ENCODE measurements around the gene SERINC3.

SERINC3 gene

DNA sequence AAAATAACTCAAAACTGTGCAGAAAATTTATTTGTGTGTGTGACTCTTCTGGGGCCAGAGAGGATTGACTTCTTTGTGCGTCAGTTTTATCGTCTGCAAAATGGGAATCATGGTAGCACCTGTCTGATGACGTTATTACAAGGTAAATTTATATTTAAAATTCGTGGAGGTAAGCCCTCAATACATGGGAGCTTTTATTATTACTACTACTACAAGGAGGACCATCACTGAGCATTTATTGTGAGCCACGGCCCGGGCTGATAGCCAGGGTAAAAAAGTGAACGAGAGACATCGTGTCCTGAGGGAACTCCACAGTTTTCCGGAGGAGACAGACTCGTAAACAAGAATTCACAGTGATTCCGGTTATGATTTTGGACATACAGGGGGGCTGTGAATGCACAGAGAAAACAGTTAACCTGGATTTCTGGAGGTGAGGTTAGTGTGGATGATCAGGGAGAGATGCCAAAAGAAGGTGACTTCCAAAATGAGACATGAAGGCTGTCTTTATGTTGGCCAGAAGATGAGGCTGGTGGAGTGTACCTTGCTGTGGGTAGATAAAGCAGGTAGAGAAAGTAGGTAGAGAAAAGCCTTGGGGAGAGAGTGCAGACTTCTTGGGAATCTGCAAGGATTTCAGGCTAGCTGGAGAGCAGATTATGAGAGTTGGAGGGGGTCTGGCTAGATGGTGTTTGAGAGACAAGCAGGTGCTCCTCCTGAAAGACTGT lies 10.6 kb upstream of the SERINC3 start:
- no peak for DNase-seq

DNA sequence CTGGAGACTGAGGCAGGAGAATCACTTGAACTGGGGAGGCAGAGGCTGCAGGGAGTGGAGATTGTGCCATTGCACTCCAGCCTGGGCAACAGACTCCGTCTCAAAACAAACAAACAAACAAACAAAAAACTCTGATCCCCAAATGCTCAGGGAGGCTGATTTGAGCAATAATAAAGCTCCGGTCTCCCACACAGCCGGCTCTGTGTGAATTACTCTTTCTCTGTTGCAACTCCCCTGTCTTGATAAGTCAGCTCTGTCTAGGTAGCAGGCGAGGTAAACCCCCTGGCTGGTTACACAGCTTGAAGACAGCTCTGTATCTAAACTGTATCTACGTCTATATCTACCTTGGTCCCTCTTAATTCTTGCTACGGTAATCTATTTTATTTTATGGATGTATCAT lies 6.4 kb upstream of the SERINC3 start:
- no peak for DNase-seq

- no peak for DNase-seq
These were observed 5.9 kb upstream of the SERINC3 start for GRCh38 chr20:44527716-44528199.

DNA sequence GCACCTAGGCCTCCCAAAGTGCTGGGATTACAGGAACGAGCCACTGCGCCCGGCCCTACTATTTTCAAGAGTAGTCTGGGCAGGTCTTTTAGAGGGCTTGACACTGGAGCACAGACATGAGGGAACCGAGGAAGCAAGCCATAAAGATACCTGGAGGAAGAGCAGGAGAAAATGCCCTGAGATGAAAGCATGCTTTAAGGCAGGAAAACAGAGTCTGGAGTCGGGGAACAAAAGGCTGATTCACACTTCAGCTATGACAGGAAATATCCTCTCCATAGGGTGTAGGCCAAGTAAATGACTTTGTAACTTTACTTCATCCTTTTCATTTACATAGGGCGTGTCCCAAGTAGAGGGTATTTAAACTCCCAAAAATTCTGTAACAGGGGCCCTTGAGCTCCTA lies 4.3 kb upstream of the SERINC3 start:
- no peak for DNase-seq

GRCh38 chr20:44523746-44524145 lies 1.9 kb upstream of the SERINC3 start:
- no peak for DNase-seq

- DNase-seq = no peak
These were observed 971 bp upstream of the SERINC3 start for GRCh38 chr20:44522841-44523240.

GRCh38 chr20:44520881-44521280 lies 989 bp downstream of the SERINC3 start:
- no peak for DNase-seq

GRCh38 chr20:44518248-44518647 lies 3.6 kb downstream of the SERINC3 start:
- DNase-seq = no peak

DNA sequence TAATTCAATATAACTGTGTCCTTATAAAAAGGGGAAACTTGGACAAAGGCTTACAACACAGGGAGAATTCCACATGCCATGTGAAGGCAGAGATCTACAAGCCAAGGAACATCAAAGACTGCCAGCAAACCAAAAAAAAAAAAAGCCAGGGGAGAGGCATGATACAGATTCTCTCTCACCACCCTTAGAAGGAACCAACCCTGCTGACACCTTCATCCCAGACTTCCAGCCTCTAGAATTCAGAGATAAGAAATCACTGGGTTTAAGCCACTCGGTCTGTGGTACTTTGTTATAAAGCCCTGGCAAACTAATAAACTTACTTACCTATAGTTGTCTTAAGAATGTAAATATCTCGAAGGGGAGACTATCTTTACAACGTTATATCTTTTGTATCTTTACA lies 4.4 kb downstream of the SERINC3 start:
- no peak for DNase-seq

- no peak for DNase-seq
These were observed 5.4 kb downstream of the SERINC3 start for GRCh38 chr20:44516491-44516890.

- no peak for DNase-seq
These were observed 8.0 kb downstream of the SERINC3 start for GRCh38 chr20:44513871-44514270.

DNA sequence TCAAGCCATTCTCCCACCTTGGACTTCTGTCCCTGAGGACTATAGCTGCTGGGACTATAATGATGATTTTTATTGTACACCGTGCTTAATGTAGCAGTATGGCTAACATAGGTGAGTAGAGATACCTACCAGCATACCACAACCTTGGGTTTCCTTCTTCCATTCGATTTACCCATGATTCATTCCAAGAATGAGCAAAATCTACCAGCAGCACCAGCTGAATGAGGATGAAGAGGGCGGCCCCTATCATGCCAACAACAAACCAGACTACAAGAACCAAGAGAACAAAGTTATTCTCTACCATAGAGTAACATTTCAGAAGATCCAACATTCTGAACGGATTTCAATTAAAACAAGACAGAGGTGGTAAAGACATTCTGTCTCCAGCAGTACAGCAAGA lies 12.1 kb downstream of the SERINC3 start:
- no peak for DNase-seq

GRCh38 chr20:44504402-44505307 lies 17.2 kb downstream of the SERINC3 start:
- DNase-seq = no peak

DNA sequence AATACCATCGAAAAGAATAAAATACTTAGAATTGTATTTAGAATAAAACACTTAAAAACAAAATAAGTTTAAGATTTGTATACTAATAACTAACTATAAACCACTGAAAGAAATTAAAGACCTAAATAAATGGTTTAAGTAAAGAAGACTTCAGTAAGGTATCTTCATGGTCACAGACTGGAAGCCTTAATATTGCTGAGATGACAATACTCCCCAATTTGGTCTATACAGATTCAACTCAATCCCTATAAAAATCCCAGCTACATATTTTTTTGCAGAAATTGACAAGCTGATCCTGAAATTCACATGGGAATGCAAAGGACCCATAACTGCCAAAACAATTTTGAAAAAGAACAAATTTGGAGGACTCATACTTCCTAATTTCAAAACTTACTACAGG lies 18.9 kb downstream of the SERINC3 start:
- DNase-seq = no peak

- no peak for DNase-seq
These were observed 20.4 kb downstream of the SERINC3 start for GRCh38 chr20:44501448-44501847.

- no peak for DNase-seq
These were observed 21.6 kb downstream of the SERINC3 start for GRCh38 chr20:44500221-44500620.

- no peak for DNase-seq
These were observed 24.1 kb downstream of the SERINC3 start for GRCh38 chr20:44497761-44498160.

DNA sequence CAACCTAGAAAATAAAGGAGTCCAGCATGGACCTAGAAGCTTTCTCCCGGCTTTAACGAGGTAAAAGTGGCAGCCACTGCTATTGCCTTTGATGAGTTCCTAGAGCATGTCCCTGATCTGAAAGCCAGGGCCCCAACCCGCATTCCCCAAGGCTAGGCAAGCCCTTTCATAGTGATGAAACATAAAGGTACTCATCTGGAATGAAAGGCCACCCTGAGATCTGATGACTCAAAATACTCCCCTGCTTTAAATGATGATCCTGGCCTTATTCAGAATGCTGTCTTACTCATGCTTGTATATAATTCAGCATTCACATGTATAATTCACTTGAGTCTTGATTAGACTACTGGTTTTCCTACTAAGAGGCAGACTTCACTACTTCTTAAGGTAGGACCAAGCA lies 24.9 kb downstream of the SERINC3 start:
- no peak for DNase-seq

GRCh38 chr20:44495802-44496481 lies 25.9 kb downstream of the SERINC3 start:
- DNase-seq = no peak

GRCh38 chr20:44495257-44495656 lies 26.6 kb downstream of the SERINC3 start:
- DNase-seq = no peak

GRCh38 chr20:44494681-44495080 lies 27.2 kb downstream of the SERINC3 start:
- DNase-seq = no peak

DNA sequence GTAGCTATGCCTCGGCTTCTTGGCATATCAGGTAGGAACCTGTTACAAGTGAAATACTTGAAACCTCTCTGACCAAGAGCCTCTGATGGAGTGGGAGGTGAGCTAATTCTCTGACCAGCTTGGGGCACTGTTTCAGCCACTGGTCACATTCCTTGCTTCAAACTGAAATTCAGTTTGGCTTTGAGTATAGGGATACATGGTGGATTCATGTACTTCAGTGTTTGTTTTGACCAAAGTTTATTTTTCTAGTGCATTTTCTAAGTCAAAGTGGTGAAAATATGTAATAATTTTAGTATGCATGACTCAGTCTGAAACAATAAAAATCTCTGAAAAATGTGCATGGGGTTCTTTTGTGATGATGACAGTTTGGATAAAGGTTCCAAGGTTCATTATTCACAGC lies 27.6 kb downstream of the SERINC3 start:
- no peak for DNase-seq

DNA sequence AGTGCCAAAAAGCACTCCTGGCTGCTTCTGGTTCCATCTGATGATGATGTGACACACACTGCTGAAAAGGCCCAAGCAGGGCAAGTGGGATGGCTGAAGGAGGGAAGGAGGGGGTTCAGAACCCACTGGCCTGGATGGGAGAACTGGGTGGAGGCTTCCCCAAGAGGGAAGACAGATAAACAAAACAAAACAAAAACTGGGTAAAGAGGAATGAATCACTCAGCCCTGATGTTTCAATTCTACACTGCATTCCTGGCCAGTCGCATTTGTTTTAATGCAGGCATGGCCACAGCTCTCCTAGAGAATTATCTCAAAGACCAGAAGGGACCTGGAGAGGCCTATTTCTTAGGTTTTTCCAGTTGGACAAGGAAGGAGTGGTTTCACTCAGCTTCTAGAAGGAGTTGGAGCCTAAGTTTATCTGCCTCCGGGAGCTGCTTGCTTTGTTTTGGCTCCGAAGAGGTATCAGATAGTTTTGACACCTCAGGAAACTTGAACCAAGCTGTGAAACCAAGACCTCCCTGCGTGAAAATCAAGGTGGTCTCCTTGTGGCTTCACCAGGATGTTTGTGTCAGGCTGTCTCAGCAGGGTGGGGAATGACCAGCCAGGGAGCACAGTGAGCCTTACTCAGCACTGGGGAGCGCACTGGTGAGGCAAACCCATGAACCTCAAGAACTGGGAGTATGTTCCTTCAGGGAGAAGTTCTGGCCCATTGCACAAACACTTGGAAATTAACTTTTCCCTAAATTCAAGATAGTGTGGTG lies 30.1 kb downstream of the SERINC3 start:
- no peak for DNase-seq
